Mesenteric fat pad (tissue), 1 donor: ENCODE measurements around the gene RIPK4. TPM values are rescaled to one million over a fixed set of nuclear protein-coding genes. Genes with fewer than 3 reads are reported as not detected.
"Not testable (repeated sequence)": the region's sequence is repeated elsewhere in the genome, so short reads cannot be mapped to it uniquely, and the experiment has no call there.

Experiments used
- DNase-seq: peaks from one replicate; pipeline ENCODE4 v3.0.0-alpha.2; 2020; ENCODE audit warnings: low spot score
- microRNA-seq: library from miRNA; unstranded; fragments of <30 nt; microRNA quantifications from one replicate; pipeline ENCODE4 v1.2.0, GENCODE V29; 2020; ENCODE audit warnings: borderline number of aligned reads
- total RNA-seq: library from RNA; stranded (reverse); fragmentation: NEBNext Ultra II Directional; extraction: Animal tissue kit (Norgen Biotek cat#: 25700); gene quantifications from one replicate; pipeline ENCODE4 v1.2.1, GENCODE V29; 2021
- donor health status: DM: yes; HTN: yes; CAD: no.

Gene RIPK4
- total RNA-seq, 1 donor from 2014 or later, result not detected

GRCh38 chr21:41698071-41698470, 68.8 kb downstream of the RIPK4 start:
- DNase-seq, result no peak

DNA sequence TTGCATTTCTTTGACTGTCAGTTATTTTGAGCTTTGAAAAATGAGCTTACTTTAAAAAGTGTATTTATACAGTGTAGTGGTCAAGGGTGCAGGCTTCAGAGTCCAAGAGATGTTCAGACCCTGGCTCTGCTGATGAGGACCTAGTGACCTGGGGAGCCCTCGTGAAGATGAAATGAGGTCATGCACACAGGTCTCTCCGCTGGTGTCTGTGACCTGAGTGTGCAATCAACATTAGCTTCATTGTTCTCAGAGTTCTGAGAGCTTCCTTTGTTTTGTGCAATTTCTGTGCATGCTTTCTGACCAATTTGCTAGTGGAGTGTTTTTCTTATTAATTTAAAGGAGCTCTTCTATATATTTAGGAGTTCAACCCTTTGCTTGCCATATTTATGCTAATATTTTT, 71.3 kb downstream of the RIPK4 start:
- DNase-seq, result no peak

- not testable (repeated sequence) for DNase-seq
These were observed 72.8 kb downstream of the RIPK4 start for GRCh38 chr21:41694042-41694441.

GRCh38 chr21:41692185-41692565, 74.7 kb downstream of the RIPK4 start:
- DNase-seq, result no peak

DNA sequence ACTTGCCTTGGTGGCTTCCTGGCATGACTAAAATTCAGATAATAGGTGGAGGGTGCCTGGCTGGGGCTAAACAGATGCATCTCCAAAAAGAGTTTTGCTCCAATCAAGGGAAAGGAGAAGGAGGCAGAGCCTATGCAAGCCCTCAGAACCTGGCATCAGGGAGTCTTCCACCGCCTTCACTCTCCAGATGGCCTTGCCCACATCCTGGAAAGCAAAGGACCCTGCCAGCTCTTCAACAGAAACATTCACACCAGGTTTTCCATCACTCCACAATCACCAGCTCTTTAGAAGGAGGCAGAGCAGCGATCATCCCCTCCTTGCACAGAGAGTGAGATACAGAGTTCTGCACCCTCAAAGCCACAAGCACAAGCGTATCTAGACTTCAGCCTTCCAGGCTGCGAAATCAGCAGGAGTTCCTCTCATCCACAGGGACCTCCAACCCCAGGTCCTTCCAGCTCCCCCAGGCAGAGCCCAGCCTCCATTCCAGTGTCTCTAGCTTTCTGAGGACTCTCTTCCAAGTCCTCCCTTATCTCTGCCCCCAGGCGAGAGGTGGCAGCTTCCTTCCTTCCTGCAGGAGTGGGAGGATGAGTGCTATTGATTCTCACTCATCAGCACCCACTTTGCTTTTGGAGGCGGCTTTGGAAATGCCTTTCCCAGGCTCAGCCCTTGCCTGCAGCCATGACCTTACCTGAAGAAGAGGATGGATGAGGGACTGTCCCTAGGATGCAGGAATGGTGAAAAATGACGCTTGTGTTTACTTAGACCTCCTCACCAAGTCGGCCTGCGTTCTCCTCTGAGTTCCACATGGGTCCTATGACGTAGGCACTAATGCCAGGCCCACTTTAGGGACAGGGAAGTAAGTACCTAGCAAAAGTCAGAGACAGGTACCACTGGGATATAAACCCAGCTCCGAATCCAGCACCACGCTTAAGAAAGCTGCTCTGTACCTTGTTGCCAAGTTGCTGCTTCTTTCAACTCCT, 75.4 kb downstream of the RIPK4 start:
- DNase-seq, result no peak

Small RNA genes lying within 50 kb of the gene (microRNA-seq; reads per million reads assigned to microRNA genes)
- gene MIR6814, result not detected

Other genes with a start within 250 kb of the RIPK4 start
- gene PRDM15, start 112.3 kb upstream of the RIPK4 start, total RNA-seq, result 8.0 TPM
- gene C2CD2, start 187.0 kb upstream of the RIPK4 start, total RNA-seq, result 125 TPM
- gene ZBTB21, start 243.3 kb upstream of the RIPK4 start, total RNA-seq, result 19.8 TPM